ENCODE results near the gene POLR3C.

The POLR3C gene

DNA sequence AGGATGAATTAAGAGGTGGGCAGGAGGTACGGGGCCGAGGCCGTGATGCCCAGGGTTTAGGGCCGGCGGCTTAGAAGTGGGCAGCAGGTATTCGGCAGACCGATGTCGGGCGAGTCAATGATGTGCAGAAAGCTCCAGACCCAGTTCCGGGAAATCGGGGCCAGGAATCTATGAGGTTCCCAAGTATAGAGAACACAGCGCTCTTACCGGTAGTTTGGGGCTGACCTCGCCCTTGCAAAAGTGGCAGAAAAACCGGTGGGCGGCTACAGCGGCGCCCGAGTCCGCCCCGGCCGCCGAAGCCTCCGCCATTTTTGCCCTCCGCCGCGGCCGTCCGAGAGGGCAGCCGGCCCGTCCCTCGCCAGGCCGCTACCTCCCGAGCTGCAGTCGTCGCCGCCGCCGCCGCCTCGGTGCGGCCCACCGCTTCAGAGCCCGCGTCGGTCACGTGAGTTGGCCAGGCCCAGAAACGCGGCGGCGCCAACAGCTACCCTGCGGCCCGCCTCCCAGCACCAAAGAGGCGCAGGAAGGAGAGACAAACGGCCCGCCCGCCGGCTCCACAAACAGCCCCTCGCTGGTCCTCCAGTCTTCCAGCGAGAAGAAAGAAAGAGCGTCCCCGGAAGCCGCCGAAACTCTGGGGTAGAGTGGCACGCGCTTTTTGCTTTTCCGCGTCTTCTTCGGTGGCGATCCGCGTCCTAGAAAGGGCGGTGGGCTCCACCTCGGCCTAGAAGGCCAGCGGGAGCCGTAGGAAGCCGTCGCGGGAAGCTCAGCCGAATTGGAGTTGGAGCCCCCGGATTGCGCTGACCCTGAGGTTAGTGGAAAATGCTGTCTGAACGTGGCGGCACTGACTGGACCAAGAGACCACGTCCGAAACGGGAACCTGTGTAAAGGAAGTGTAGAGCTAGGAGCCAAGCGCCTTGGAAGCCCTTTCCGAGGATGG is at the start of gene POLR3C, which contains the start of gene RNF115:
POLR3C (plus strand) TSS at position 636 of the 934 bp plus-strand sequence. CDS start 1,577 bp downstream, outside the sequence.
RNF115 (minus strand) TSS at position 531 of the 934 bp plus-strand sequence; CDS start at position 309, 222 bp downstream.
- peak within 1 kb of the TSS; percentile 96 for H3K4me3 ChIP-seq (ENCODE audit: low read length)
- TF ChIP-seq CTCF (conservative IDR thresholded peaks at IDR 0.05; ENCODE audit: low read length): no peak
- DNase-seq (ENCODE audit: low read depth): peak; percentile 94

DNA sequence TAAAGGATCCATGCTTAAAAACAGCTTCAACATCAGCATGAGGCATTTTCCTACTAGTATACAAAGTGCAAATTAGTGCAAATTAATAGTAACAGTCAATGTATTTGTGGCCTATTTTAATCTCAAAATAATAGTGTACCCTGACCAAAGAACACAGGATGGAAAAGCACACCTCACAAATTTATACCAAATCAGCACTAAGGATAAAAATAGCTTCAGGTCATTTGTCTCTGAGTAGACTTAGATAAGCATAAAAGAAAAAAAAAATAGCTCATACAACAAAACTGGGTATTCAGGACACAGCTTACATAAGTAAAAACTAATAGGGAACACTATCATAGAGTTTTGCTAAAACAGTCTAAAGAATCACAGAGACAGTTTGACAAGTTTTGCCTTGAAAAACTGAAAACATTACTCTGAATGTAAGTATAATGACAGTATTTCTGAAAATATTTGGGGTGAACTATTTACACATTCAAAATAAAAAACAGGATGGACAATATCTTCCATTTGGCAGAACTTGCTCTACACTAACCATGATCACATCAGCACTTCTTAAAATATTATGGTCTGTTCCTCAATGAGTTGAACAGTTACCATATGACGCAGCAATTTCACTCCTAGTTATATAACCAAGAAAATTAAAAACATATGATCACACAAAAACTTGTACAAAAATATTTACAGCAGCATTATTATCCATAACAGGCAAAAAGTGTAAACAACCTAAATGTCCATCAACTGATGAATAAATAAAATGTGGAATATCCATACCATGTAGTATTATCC is 46.4 kb upstream of the POLR3C start:
- no peak for TF ChIP-seq CTCF (conservative IDR thresholded peaks at IDR 0.05; ENCODE audit: low read length)
- DNase-seq (ENCODE audit: low read depth): peak; percentile 58
- no peak overlapping the region for H3K4me3 ChIP-seq (ENCODE audit: low read length)

DNA sequence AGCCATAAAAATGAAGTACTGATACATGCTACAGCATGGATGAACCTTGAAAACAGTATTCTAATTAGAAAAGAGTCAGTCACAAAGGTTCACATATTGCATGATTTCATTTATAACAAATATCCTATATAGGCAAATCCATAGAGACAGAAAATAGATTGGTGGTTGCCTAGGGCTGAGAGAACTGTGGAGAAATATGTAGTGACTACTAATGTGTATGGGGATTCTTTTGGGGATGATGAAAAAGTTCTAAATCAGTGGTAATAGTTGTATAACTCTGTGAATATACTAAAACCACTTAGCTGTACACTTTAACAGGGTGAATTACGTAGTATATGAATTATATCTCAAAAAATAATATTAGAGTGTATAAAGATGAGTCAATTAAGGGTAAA is 45.9 kb upstream of the POLR3C start:
- no peak overlapping the region for H3K4me3 ChIP-seq (ENCODE audit: low read length)
- no peak for TF ChIP-seq CTCF (conservative IDR thresholded peaks at IDR 0.05; ENCODE audit: low read length)
- DNase-seq (ENCODE audit: low read depth): peak; percentile 60

- H3K4me3 ChIP-seq (ENCODE audit: low read length): no peak overlapping the region
- peak; percentile 88 for DNase-seq (ENCODE audit: low read depth)
- TF ChIP-seq CTCF (conservative IDR thresholded peaks at IDR 0.05; ENCODE audit: low read length): no peak
Observed at GRCh38 chr1:145782272-145783099, 41.5 kb upstream of the POLR3C start.

GRCh38 chr1:145784409-145784808 is 39.6 kb upstream of the POLR3C start:
- H3K4me3 ChIP-seq (ENCODE audit: low read length): no peak overlapping the region
- DNase-seq (ENCODE audit: low read depth): no peak
- no peak for TF ChIP-seq CTCF (conservative IDR thresholded peaks at IDR 0.05; ENCODE audit: low read length)

DNA sequence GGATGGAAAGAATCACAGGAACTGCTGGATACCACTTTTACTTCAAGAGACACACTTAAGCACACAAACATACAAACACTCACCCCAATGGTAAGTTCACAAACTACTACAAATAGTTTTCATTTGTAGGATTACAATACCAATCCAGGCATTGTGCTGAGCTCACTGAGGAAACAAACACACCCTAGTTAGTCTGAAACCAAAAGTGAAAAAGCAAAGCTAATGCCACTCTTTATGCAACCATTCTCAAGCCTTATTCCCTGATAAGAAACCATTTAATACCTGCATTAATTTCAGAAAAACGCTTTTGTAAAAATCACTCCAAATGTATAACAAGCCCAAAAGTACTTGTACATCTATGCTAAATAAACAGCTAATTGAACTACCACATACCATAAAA is 38.5 kb upstream of the POLR3C start:
- no peak overlapping the region for H3K4me3 ChIP-seq (ENCODE audit: low read length)
- no peak for TF ChIP-seq CTCF (conservative IDR thresholded peaks at IDR 0.05; ENCODE audit: low read length)
- DNase-seq (ENCODE audit: low read depth): no peak
